GM18505 (cell line): ENCODE results near the gene C2orf92.

Experiments used
- ATAC-seq: cut with Tn5 transposase; IDR thresholded peaks from one replicate; pipeline ENCODE4 v1.9.1; 2021; ENCODE audit not compliant: unreplicated experiment
- POLR2A ChIP-seq: IDR thresholded peaks from 4 replicates; pipeline ENCODE4 v1.6.1; 2011; ENCODE audit warnings: borderline replicate concordance; ENCODE audit not compliant: insufficient read depth, insufficient read length; ENCODE audit errors: extremely low read depth

C2orf92 gene

DNA sequence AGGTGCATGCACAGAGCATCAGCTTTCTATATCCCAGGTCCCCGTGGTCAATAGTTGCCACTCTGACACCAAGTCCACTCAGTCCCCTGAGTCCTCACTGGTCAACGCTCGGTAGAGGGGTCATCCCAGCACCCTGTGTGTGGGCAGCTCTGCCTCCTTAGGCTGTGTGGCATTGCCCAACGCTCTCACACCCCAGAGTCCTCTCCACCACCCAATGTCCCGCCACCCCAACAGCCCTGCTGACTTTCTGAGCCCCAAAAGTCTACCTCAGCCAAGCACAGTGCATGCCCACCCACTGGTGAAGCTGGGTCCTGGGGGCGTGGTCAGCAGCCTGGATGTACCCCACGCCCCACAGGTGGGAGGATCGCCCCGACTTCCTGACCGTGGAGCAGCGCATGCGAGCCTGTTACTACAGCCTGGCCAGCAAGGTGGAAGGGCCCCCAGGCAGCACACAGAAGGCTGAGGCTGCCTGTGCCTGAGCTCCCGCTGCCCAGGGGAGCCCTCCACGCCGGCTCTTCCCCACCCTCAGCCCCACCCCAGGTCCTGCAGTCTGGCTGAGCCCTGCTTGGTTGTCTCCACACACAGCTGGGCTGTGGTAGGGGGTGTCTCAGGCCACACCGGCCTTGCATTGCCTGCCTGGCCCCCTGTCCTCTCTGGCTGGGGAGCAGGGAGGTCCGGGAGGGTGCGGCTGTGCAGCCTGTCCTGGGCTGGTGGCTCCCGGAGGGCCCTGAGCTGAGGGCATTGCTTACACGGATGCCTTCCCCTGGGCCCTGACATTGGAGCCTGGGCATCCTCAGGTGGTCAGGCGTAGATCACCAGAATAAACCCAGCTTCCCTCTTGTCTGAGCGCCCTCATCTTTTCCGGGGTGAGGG lies 69.7 kb downstream of the C2orf92 start:
- ATAC-seq: no peak
- TF ChIP-seq POLR2A: no peak

DNA sequence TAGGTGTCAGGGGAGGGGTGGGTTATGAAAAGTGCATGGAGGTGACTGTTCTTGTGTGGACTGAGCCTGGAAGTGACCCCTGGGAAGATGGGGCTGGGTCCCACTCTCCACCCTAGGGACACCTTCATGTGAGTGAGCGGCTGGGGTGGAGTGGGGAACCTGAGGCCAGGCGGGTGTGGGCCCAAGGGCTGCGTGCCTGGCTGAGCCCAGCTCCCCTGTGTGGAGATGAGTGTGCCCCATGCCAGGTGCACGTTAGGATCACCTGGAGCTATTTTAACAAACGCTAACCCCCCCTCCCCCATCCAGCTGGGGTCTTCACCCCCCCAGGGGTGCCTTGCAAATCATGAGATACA lies 70.4 kb downstream of the C2orf92 start:
- TF ChIP-seq POLR2A: no peak
- ATAC-seq: no peak

- ATAC-seq: no peak
- TF ChIP-seq POLR2A: no peak
These were observed 71.2 kb downstream of the C2orf92 start for GRCh38 chr2:97740590-97741182.

DNA sequence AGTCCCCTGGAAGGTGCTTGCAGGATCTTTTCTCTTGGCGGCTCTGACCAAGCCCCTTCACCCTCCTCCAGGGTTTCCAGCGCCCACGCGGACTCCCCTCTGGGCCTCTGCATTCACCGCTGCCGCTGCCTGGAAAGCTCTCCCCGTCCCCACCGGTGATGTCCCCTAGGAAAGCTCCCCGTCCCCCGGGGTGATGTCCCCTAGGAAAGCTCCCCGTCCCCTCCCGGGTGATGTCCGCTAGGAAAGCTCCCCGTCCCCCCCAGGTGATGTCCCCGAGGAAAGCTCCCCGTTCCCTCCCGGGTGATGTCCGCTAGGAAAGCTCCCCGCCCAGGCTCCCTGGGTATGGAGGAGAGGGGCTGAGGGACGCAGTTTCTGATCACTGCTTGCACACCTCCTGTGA lies 71.7 kb downstream of the C2orf92 start:
- TF ChIP-seq POLR2A: no peak
- no peak for ATAC-seq

GRCh38 chr2:97741686-97742085 lies 72.2 kb downstream of the C2orf92 start:
- no peak for ATAC-seq
- TF ChIP-seq POLR2A: no peak

DNA sequence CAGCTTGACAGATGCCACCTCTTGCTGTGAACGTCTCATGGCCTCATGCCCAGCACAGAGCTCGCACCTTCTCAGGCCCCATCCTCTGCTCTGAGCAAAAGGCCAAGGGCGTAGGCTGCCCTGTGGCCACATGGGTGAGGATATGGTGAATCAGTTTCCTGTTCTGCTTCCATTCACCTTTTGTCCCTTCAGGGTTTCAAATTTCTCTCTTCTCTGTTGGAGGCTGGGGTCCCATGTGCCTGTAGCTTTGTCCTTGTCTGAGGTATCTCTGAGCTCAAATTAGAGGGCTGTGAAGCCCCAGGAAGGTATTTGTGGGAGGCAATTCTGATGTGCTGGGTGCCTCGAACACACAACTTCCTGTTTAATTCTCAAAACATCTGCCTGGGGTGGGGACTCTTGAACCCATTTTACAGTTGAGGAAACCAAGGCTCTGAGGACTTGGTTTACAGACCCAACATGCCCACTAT lies 72.9 kb downstream of the C2orf92 start:
- TF ChIP-seq POLR2A: no peak
- no peak for ATAC-seq

DNA sequence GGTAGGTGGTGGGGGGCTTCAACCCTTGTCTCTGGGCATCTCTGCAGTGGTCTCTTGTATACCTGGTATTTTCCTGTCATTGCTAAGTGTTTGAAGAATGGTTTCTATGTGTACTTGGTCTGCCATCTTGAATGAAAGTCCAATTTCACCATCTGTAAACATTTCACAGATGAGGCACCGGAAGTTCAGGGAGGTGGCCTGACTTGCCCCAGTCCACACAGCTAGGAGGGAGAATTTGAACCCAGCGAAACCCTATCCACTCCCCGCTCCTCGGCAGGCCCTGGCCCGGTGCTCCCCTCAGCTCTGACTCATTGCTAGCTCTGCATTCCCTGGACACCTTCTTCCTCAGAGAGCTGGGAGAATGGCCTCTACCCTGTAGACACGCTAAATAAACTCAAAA lies 74.4 kb downstream of the C2orf92 start:
- no peak for ATAC-seq
- TF ChIP-seq POLR2A: no peak

GRCh38 chr2:97745474-97746174 lies 76.1 kb downstream of the C2orf92 start:
- no peak for ATAC-seq
- no peak for TF ChIP-seq POLR2A

DNA sequence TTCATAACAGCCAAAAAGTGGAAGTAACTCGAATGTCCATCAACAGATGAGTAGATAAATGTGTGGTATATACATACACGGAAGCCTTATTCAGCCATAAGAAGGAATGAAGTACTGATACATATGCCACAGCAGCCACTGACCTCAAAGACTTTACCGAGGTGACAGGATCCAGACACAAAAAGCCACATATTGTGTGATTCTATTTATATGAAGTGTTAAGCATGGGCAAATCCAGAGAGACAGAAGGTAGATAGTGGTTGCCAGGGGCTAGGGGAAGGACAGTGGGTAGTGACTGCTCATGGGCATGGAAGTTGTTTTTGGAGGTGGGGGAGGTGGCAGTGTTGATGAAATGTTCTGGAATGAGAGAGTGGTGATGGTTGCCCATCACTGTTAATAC lies 77.8 kb downstream of the C2orf92 start:
- no peak for ATAC-seq
- TF ChIP-seq POLR2A: peak; percentile 23

DNA sequence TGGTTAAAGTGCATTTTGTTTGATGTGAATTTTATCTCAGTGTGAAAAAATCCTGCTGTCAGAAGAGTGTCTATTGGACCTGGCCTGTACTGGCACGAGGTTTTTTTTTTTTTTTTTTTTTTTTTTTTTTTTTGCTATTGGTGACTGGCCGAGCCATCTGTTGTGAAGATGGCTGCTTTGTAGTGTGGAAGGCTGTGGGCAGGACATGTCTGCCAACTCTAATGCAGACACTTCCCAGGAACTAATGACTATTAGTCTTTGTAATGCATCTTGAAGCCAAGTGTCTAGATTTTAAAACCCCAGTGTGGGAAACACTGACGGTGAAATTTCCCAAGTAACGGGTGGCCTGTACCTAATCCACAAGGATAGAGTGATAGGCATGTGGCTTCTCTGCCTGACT lies 78.2 kb downstream of the C2orf92 start:
- TF ChIP-seq POLR2A: no peak
- no peak for ATAC-seq

DNA sequence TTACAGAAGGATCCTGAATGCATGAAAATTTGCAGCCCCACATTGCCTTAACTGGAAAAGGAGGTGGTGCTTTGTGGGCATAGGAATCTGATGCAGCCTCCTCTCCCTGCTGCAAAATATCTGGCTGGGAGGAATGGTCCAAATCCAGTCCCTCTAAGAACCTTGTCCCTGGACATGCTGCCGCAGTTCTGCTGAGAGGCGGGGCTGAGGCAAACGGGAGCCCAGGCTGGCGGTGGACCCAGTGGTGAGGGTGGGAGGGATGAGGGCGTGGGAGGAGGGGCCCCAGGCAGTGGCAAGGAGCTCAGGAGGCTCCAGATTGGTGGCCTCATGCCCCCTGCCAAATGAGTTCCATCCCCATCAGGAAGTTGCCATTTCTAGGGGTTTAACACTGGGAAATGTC lies 80.1 kb downstream of the C2orf92 start:
- TF ChIP-seq POLR2A: no peak
- ATAC-seq: no peak

- ATAC-seq: no peak
- TF ChIP-seq POLR2A: no peak
These were observed 80.5 kb downstream of the C2orf92 start for GRCh38 chr2:97750017-97750416.

- no peak for ATAC-seq
- no peak for TF ChIP-seq POLR2A
These were observed 82.2 kb downstream of the C2orf92 start for GRCh38 chr2:97751752-97752151.
